Measurements from ENCODE around the gene MROH8.
"Not testable (repeated sequence)": the region's sequence is repeated elsewhere in the genome, so short reads cannot be mapped to it uniquely, and the experiment has no call there.

The MROH8 gene

GRCh38 chr20:37154684-37155298, 24.6 kb downstream of the MROH8 start:
- DNase-seq (ENCODE audit: low spot score), result no peak

- no peak for DNase-seq (ENCODE audit: low spot score)
Measured at GRCh38 chr20:37152284-37152683, 27.1 kb downstream of the MROH8 start.

GRCh38 chr20:37151529-37151928, 27.8 kb downstream of the MROH8 start:
- no peak for DNase-seq (ENCODE audit: low spot score)

GRCh38 chr20:37150864-37151263, 28.5 kb downstream of the MROH8 start:
- DNase-seq (ENCODE audit: low spot score), result not testable (repeated sequence)

GRCh38 chr20:37147250-37147649, 32.1 kb downstream of the MROH8 start:
- no peak for DNase-seq (ENCODE audit: low spot score)

GRCh38 chr20:37144856-37145404, 34.4 kb downstream of the MROH8 start:
- no peak for DNase-seq (ENCODE audit: low spot score)

GRCh38 chr20:37142708-37143107, 36.6 kb downstream of the MROH8 start:
- DNase-seq (ENCODE audit: low spot score), result no peak

GRCh38 chr20:37137547-37137946, 41.8 kb downstream of the MROH8 start:
- DNase-seq (ENCODE audit: low spot score), result no peak

- DNase-seq (ENCODE audit: low spot score), result no peak
Measured at GRCh38 chr20:37133952-37134351, 45.4 kb downstream of the MROH8 start.

- no peak for DNase-seq (ENCODE audit: low spot score)
Measured at GRCh38 chr20:37131486-37131885, 47.9 kb downstream of the MROH8 start.

GRCh38 chr20:37128803-37129202, 50.5 kb downstream of the MROH8 start:
- DNase-seq (ENCODE audit: low spot score), result no peak

GRCh38 chr20:37126290-37126689, 53.1 kb downstream of the MROH8 start:
- DNase-seq (ENCODE audit: low spot score), result not testable (repeated sequence)

GRCh38 chr20:37123441-37123840, 55.9 kb downstream of the MROH8 start:
- no peak for DNase-seq (ENCODE audit: low spot score)

- DNase-seq (ENCODE audit: low spot score), result no peak
Measured at GRCh38 chr20:37120497-37120896, 58.9 kb downstream of the MROH8 start.

- no peak for DNase-seq (ENCODE audit: low spot score)
Measured at GRCh38 chr20:37119356-37120036, 59.9 kb downstream of the MROH8 start.

GRCh38 chr20:37114012-37114411, 65.3 kb downstream of the MROH8 start:
- DNase-seq (ENCODE audit: low spot score), result no peak

GRCh38 chr20:37111926-37112455, 67.4 kb downstream of the MROH8 start:
- DNase-seq (ENCODE audit: low spot score), result no peak

- DNase-seq (ENCODE audit: low spot score), result no peak
Measured at GRCh38 chr20:37108676-37109075, 70.7 kb downstream of the MROH8 start.

GRCh38 chr20:37102571-37102970, 76.8 kb downstream of the MROH8 start:
- DNase-seq (ENCODE audit: low spot score), result no peak

- DNase-seq (ENCODE audit: low spot score), result no peak
Measured at GRCh38 chr20:37096415-37097041, 82.8 kb downstream of the MROH8 start.

GRCh38 chr20:37095599-37096414, 83.5 kb downstream of the MROH8 start, which contains the start of gene RBL1:
Gene RBL1 (minus strand): TSS chr20:37095997. CDS start chr20:37095928, 69 bp downstream.
- peak; percentile 92 for DNase-seq (ENCODE audit: low spot score)

GRCh38 chr20:37095108-37095598, 84.2 kb downstream of the MROH8 start:
- DNase-seq (ENCODE audit: low spot score), result peak; percentile 48
